B cell (primary cell): ENCODE measurements around the gene KLHL7.

ENCODE experiments used
- CTCF ChIP-seq: fragments of 200-600 bp; IDR thresholded peaks from one replicate; pipeline ENCODE4 v1.8.0; 2022; ENCODE audit warnings: antibody characterized with exemption, mild to moderate bottlenecking
- EZH2 ChIP-seq: IDR thresholded peaks from 2 replicates; pipeline ENCODE4 v1.6.1; 2012; ENCODE audit warnings: borderline replicate concordance, low read depth, mild to moderate bottlenecking, moderate library complexity, low read length; ENCODE audit not compliant: insufficient read depth, poor library complexity, severe bottlenecking

GRCh38 chr7:23106823-23107663 lies 1.5 kb downstream of the KLHL7 start:
- no peak for TF ChIP-seq CTCF
- TF ChIP-seq EZH2 = no peak
